ENCODE data around the gene RUVBL2. TPM values are rescaled to one million over a fixed set of nuclear protein-coding genes. Genes with fewer than 3 reads are reported as not detected.
A peak's percentile ranks its signal among the peaks of the same experiment; 100 is the strongest.

Gene RUVBL2
- total RNA-seq, 2 experiments from 2014 or later = 74.7 to 80.1 TPM

DNA sequence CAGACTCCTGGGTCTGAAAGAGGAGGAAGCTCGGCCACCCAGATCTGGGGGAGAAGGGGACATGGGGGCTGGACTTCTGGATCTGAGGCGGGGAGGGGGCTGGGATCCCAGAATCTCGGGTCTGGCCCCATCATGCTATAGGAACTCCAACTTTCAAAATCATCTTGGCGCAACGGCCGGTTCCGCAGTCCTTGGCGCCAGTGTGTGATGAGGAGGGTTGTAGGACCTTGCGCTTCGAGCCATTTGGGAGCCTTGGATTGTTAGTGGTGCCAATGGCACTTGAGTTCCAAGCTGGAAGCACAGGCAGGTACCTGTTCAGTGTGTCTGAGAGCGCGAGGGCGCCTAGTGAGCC is 324 bp downstream of the RUVBL2 start:
- H3K9me3 Mint-ChIP-seq = no peaks in the 10 kb centered on the region
- ChIA-PET CTCF (interaction anchor here (0.6 to 3.4 kb wide), 49 partner anchors 8 to 646 kb away, joined by 3 to 103 read pairs (median 5); partner anchors contain the start of genes ALDH16A1, BAX, BCAT2 and FTL), POLR2A (interaction anchor here (0.6 to 2.7 kb wide), 23 partner anchors 10 to 650 kb away, joined by 3 to 16 read pairs (median 4); partner anchors contain the start of genes ALDH16A1, BAX, FTL and NUCB1)
- peak overlapping the region; percentile 95 for H3K27ac Mint-ChIP-seq
- H3K36me3 Mint-ChIP-seq (ENCODE audit: low read depth) = peaks cover 27% of the 10 kb centered on the region
- no peak for DNase-seq
- peaks cover 51% of the 10 kb centered on the region for H3K4me1 Mint-ChIP-seq
- no peaks in the 10 kb centered on the region for H3K27me3 Mint-ChIP-seq
- peak overlapping the region; percentile 98 for H3K4me3 Mint-ChIP-seq

DNA sequence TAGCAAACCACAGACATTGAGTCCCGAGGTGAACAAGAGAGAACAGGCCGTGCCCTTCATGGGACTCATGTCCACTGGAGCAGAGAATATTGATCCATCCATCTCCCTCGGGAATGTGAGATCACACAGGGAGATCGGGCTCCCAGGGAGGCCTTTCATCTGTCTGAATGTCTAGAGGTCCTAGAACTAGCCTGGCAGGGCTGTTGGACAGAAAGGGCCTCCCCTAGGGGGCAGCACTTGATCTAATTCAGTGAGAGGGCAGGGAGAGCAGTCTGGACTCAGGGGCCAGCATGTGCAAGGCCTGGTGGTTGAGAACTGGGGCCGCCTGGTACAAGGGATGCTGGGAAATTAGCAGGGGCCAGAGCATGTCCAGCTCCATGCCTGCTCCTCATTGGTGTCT is 4.3 kb downstream of the RUVBL2 start:
- peak overlapping the region; percentile 4 for H3K27ac Mint-ChIP-seq
- peak; percentile 71 for DNase-seq
- H3K36me3 Mint-ChIP-seq (ENCODE audit: low read depth) = peaks cover 22% of the 10 kb centered on the region
- H3K9me3 Mint-ChIP-seq = no peaks in the 10 kb centered on the region
- H3K27me3 Mint-ChIP-seq = no peaks in the 10 kb centered on the region
- ChIA-PET CTCF (interaction anchor here (0.6 to 6.7 kb wide), 12 partner anchors 11 to 409 kb away, joined by 3 to 52 read pairs (median 4); partner anchors contain the start of gene LHB), POLR2A (no interaction called here)
- H3K4me3 Mint-ChIP-seq = no peak overlapping the region
- H3K4me1 Mint-ChIP-seq = peaks cover 37% of the 10 kb centered on the region

DNA sequence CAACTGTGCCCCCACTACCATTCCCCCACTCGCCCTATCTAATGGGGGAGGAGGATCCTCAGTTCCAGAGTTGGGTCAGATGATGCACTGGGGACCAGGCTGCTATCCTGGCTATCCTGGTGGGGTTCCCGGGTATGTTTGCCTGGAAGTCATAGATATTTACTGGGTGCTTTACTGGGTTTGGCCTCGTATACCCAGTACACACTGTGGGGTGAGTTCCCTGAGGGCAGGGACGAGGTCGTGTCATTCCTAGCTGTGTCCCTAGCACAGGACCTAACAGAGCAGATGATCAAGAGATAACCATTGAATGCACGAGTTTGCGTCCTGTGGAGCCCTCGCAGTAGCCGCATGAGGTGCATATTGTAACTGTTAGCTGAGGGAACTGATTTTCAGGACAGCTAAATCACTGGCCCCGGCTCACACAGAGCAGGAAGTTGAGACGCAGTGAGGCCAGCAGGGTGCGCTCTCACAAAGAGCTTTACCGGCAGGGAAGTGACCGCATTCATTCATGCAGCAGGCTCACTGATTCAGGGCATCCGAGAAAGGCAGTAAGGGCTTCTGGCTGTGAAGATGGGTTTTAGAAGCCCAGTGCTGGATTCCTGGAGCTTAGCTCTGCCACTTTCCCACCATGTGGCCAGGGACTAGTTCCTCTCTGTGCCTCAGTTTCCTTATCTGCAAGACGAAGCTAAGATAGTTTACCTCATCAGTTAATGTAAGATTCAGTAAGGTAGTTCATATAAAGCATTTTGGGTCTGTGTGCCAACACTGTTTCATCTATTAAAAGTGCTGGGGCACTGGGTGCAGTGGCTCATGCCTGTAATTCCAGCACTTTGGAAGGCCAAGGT is 6.0 kb downstream of the RUVBL2 start:
- H3K4me3 Mint-ChIP-seq = no peak overlapping the region
- ChIA-PET POLR2A (interaction anchor here (0.8 kb wide), 1 partner anchor 98 kb away, joined by 3 read pairs; no protein-coding TSS in a partner anchor), CTCF (interaction anchor here (0.5 to 6.7 kb wide), 26 partner anchors 10 to 676 kb away, joined by 3 to 52 read pairs (median 4); partner anchors contain the start of genes BAX, CGB2 and LHB)
- H3K36me3 Mint-ChIP-seq (ENCODE audit: low read depth) = peaks cover 27% of the 10 kb centered on the region
- H3K27me3 Mint-ChIP-seq = no peaks in the 10 kb centered on the region
- H3K4me1 Mint-ChIP-seq = peaks cover 29% of the 10 kb centered on the region
- H3K9me3 Mint-ChIP-seq = no peaks in the 10 kb centered on the region
- DNase-seq = peak; percentile 80
- peak overlapping the region; percentile 19 for H3K27ac Mint-ChIP-seq

DNA sequence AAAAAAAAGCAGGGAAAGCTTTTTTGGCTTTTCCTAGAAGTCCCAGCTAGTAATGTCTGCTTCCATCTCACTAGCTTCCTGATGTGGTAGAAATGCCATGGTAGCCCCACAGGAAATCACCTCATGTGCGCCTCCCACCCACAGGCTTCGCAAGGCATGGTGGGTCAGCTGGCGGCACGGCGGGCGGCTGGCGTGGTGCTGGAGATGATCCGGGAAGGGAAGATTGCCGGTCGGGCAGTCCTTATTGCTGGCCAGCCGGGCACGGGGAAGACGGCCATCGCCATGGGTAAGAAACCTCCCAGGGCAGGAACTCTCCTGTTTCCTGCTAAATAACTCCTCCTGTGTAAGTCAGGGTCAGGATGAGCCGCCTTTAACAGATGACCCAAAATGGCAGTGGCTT is 10.4 kb downstream of the RUVBL2 start:
- H3K9me3 Mint-ChIP-seq = no peaks in the 10 kb centered on the region
- DNase-seq = no peak
- ChIA-PET CTCF (interaction anchor here (0.5 to 1.2 kb wide), 2 partner anchors 11 to 789 kb away, joined by 3 to 6 read pairs; partner anchors contain the start of genes GYS1 and RUVBL2), POLR2A (interaction anchor here (1.3 kb wide), 1 partner anchor 11 kb away, joined by 6 read pairs; the partner anchor contains the start of genes GYS1 and RUVBL2)
- no peak overlapping the region for H3K27ac Mint-ChIP-seq
- no peak overlapping the region for H3K4me3 Mint-ChIP-seq
- no peaks in the 10 kb centered on the region for H3K27me3 Mint-ChIP-seq
- H3K4me1 Mint-ChIP-seq = peaks cover 7% of the 10 kb centered on the region
- H3K36me3 Mint-ChIP-seq (ENCODE audit: low read depth) = peaks cover 30% of the 10 kb centered on the region

DNA sequence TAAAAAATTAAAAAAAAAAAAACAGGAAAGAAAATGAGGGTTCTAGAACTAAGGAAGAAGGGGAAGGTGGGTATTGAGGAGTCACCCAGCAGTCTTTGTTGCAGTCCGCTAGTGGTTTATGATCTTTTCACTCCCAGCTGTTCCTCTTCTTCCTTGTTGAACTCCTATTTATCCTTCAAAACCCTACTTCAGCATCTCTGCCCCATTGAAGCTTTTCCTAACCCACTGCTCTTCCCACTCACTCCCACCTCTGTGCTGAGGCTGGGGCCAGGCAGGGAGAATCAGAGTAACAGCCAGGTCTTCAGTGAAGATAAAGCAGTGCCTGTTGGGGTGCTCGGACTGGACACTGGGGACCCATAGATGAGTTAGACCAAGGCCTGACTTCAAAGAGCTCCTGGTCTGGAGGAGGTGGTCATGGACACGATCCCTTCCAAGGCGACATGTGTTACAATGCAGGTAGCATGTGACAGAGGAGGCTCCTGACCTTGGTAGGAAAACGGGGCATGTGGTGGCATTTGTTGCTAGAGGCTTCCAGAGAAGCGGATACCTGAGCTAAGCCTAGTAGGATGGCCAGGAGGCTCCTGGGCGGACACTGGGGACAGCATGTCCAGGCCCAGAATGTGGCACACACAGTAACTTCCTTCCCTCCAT is 11.4 kb downstream of the RUVBL2 start:
- Mint-ChIP-seq H3K27ac (no peak overlapping the region), H3K27me3 (no peaks in the 10 kb centered on the region), H3K9me3 (no peaks in the 10 kb centered on the region), H3K4me1 (no peaks in the 10 kb centered on the region), H3K4me3 (no peak overlapping the region), H3K36me3 (ENCODE audit: low read depth) (peaks cover 27% of the 10 kb centered on the region)
- ChIA-PET POLR2A (no interaction called here), CTCF (interaction anchor here (0.6 to 1.2 kb wide), 2 partner anchors 12 to 294 kb away, joined by 3 to 5 read pairs; partner anchors contain the start of genes GYS1 and RUVBL2)
- DNase-seq = no peak

DNA sequence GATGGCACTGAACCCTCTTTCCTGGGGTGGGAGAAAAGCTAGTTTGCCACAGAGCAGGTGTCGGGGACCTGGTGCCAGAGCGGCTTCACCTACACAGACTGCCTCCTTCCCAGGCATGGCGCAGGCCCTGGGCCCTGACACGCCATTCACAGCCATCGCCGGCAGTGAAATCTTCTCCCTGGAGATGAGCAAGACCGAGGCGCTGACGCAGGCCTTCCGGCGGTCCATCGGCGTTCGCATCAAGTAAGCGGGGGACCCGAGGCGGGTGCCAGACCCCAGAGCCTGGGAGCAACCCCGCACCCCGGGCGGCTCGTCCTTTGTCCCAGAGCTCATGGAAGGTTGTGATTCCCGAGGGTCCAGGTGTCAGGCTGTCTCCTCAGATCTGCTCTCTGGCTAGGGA is 13.2 kb downstream of the RUVBL2 start:
- ChIA-PET POLR2A (interaction anchor here (1.0 kb wide), 1 partner anchor 14 kb away, joined by 3 read pairs; the partner anchor contains the start of genes GYS1 and RUVBL2), CTCF (no interaction called here)
- H3K4me3 Mint-ChIP-seq = no peak overlapping the region

DNA sequence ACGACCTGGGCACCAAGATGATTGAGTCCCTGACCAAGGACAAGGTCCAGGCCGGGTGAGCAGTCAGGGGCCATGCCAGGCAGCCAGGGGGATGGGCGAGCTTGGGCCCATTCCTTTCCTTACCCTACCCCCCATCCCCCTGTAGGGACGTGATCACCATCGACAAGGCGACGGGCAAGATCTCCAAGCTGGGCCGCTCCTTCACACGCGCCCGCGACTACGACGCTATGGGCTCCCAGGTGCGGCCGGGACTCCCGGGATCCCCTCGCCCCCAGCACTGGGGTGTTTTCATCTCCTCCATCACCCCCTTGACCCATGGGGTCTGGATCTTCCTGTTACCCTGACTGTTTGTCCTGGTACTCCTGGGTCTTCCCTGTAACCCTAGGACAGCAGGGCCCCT is 16.1 kb downstream of the RUVBL2 start:
- no peaks in the 10 kb centered on the region for H3K4me1 Mint-ChIP-seq
- no peaks in the 10 kb centered on the region for H3K9me3 Mint-ChIP-seq
- CTCF ChIA-PET = interaction anchor here (0.8 to 3.4 kb wide), 4 partner anchors 10 to 88 kb away, joined by 3 to 16 read pairs (median 16); partner anchors contain the start of genes GYS1 and RUVBL2
- H3K4me3 Mint-ChIP-seq = no peak overlapping the region
- POLR2A ChIA-PET = no interaction called here
- no peak overlapping the region for H3K27ac Mint-ChIP-seq
- no peaks in the 10 kb centered on the region for H3K27me3 Mint-ChIP-seq
- no peak for DNase-seq
- peaks cover 36% of the 10 kb centered on the region for H3K36me3 Mint-ChIP-seq (ENCODE audit: low read depth)

More for the DNA sequence above, 13.2 kb downstream of the RUVBL2 start:
- no peak overlapping the region for H3K27ac Mint-ChIP-seq
- no peak for DNase-seq
- no peaks in the 10 kb centered on the region for H3K27me3 Mint-ChIP-seq
- no peaks in the 10 kb centered on the region for H3K9me3 Mint-ChIP-seq
- H3K4me1 Mint-ChIP-seq = no peaks in the 10 kb centered on the region
- peaks cover 37% of the 10 kb centered on the region for H3K36me3 Mint-ChIP-seq (ENCODE audit: low read depth)

DNA sequence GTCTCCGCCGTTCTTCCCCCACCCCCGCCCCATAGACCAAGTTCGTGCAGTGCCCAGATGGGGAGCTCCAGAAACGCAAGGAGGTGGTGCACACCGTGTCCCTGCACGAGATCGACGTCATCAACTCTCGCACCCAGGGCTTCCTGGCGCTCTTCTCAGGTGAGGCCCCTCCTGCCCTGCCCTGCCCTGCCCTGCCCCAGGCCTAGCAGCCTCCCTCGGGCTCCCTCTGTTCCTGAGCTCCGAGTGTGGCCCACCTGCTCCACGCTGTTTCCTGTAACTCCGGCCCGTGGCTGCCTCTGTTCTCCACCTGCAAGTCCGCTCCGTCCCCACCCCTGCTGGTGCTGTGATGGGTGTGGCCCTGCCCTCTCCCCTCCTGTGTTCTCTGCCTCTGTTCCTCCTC is 16.8 kb downstream of the RUVBL2 start:
- ChIA-PET POLR2A (no interaction called here), CTCF (interaction anchor here (0.8 to 3.4 kb wide), 3 partner anchors 11 to 87 kb away, joined by 3 to 16 read pairs (median 15); partner anchors contain the start of genes GYS1 and RUVBL2)
- Mint-ChIP-seq H3K36me3 (ENCODE audit: low read depth) (peaks cover 30% of the 10 kb centered on the region), H3K27ac (no peak overlapping the region), H3K9me3 (no peaks in the 10 kb centered on the region), H3K27me3 (no peaks in the 10 kb centered on the region), H3K4me3 (no peak overlapping the region), H3K4me1 (no peaks in the 10 kb centered on the region)
- DNase-seq = no peak

DNA sequence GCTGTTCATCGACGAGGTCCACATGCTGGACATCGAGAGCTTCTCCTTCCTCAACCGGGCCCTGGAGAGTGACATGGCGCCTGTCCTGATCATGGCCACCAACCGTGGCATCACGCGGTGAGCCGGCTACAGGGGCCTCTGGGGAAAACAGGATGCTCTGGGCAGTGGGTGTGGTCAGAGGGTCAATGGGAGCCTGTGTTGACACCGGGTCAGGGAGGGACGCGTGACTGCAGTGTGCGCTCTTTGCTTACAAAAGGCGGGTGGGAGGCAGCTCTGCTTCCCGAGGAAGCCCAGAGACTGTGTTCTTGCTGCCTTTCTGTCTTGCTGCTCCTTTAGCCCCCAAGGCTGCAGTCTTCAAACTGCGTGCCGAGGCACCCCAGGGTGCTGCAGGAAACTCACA is 17.5 kb downstream of the RUVBL2 start:
- CTCF ChIA-PET = interaction anchor here (3.4 kb wide), 1 partner anchor 11 kb away, joined by 16 read pairs; no protein-coding TSS in a partner anchor
- H3K36me3 Mint-ChIP-seq (ENCODE audit: low read depth) = peaks cover 32% of the 10 kb centered on the region

DNA sequence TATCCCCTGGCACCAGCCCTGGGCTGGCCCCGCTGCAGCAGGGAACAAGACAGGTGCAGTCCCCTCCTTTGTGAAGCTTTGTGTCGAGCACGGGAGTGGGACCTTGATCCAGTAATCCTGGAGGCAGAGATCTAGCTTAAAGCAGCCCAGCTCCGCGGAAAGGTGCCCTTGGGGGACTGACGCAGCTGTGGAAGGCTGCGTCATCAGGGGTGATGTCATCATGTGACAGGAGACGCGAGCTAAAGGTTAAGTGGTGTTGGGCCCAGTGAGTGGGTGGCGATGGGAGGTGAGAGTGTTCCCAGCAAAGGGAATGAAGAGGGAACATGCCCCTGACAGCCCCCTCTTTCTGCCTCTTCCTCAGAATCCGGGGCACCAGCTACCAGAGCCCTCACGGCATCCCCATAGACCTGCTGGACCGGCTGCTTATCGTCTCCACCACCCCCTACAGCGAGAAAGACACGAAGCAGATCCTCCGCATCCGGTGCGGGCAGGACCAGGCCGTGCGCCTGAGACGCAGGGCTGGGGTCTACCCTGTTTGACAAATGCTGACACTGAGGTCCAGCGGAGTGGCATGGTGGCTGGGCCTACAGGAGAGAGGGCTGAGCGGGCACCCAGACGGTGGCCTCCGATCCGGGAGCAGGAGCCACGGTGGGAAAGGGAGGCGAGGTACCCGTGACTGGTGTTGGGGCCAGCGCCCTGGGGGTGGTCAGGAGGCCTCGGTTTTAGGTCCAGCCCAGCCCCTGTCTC is 20.6 kb downstream of the RUVBL2 start:
- Mint-ChIP-seq H3K4me3 (no peak overlapping the region), H3K36me3 (ENCODE audit: low read depth) (peaks cover 25% of the 10 kb centered on the region), H3K9me3 (no peaks in the 10 kb centered on the region), H3K27me3 (peaks cover 8% of the 10 kb centered on the region), H3K4me1 (peaks cover 16% of the 10 kb centered on the region), H3K27ac (no peak overlapping the region)
- POLR2A ChIA-PET = interaction anchor here (0.5 to 1.5 kb wide), 3 partner anchors 21 to 544 kb away, joined by 3 to 5 read pairs (median 3); partner anchors contain the start of genes GYS1 and RUVBL2
- DNase-seq = no peak
- CTCF ChIA-PET = interaction anchor here (1.3 to 2.7 kb wide), 2 partner anchors 14 to 21 kb away, joined by 5 to 8 read pairs; partner anchors contain the start of genes GYS1 and RUVBL2

More for the DNA sequence above, 17.5 kb downstream of the RUVBL2 start:
- Mint-ChIP-seq H3K4me3 (no peak overlapping the region), H3K27me3 (no peaks in the 10 kb centered on the region), H3K9me3 (no peaks in the 10 kb centered on the region), H3K27ac (no peak overlapping the region), H3K4me1 (no peaks in the 10 kb centered on the region)
- DNase-seq = no peak
- POLR2A ChIA-PET = interaction anchor here (1.3 kb wide), 1 partner anchor 17 kb away, joined by 3 read pairs; the partner anchor contains the start of gene RUVBL2

DNA sequence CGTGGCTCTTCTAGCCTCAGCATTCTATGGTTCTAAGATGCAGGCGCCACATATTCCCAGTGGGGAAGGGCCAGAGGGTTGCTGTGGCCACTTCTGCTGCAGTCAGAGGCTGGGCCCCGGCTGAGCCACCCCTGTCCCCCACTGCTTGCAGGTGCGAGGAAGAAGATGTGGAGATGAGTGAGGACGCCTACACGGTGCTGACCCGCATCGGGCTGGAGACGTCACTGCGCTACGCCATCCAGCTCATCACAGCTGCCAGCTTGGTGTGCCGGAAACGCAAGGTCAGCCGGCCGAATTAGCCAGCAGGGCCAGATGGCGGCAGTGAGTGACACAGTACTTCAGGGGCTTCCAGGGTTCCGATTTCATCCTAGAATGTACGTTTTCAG is 21.2 kb downstream of the RUVBL2 start:
- Mint-ChIP-seq H3K4me1 (peaks cover 21% of the 10 kb centered on the region), H3K36me3 (ENCODE audit: low read depth) (peaks cover 22% of the 10 kb centered on the region)

More for the DNA sequence above, 21.2 kb downstream of the RUVBL2 start:
- POLR2A ChIA-PET = no interaction called here
- H3K27me3 Mint-ChIP-seq = peaks cover 9% of the 10 kb centered on the region
- H3K27ac Mint-ChIP-seq = no peak overlapping the region
- CTCF ChIA-PET = interaction anchor here (1.2 kb wide), 1 partner anchor 21 kb away, joined by 4 read pairs; the partner anchor contains the start of genes GYS1 and RUVBL2
- no peaks in the 10 kb centered on the region for H3K9me3 Mint-ChIP-seq
- H3K4me3 Mint-ChIP-seq = no peak overlapping the region
- DNase-seq = no peak
